ENCODE measurements around the gene CDR2.

DNA sequence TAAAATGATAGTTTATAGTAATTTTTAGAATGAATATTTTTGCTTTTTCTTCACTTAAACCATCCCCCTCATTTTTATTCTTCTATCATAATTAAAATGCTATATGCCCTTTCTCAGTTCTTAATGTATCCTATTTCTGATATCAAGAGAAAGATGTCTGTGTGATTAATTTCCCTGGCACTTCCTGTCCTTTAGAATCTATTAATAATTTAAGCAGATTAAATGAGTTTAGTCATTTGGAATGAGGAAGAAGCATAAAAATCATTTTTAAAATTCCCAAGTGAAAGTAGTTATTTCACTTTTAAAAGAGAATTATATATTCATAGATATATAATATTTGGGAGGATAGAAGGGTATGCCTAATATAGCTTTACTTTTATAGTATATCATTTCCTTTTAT lies 27.8 kb upstream of the CDR2 start:
- TF ChIP-seq, protein P1, sequence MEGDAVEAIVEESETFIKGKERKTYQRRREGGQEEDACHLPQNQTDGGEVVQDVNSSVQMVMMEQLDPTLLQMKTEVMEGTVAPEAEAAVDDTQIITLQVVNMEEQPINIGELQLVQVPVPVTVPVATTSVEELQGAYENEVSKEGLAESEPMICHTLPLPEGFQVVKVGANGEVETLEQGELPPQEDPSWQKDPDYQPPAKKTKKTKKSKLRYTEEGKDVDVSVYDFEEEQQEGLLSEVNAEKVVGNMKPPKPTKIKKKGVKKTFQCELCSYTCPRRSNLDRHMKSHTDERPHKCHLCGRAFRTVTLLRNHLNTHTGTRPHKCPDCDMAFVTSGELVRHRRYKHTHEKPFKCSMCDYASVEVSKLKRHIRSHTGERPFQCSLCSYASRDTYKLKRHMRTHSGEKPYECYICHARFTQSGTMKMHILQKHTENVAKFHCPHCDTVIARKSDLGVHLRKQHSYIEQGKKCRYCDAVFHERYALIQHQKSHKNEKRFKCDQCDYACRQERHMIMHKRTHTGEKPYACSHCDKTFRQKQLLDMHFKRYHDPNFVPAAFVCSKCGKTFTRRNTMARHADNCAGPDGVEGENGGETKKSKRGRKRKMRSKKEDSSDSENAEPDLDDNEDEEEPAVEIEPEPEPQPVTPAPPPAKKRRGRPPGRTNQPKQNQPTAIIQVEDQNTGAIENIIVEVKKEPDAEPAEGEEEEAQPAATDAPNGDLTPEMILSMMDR (IDR thresholded peaks at IDR 0.05), result no peak
- TF ChIP-seq POLR2A (IDR thresholded peaks at IDR 0.05), result no peak

All from Peyer's patch (tissue), 4 donors.